ENCODE results near the gene MMP24OS.

Gene MMP24OS

DNA sequence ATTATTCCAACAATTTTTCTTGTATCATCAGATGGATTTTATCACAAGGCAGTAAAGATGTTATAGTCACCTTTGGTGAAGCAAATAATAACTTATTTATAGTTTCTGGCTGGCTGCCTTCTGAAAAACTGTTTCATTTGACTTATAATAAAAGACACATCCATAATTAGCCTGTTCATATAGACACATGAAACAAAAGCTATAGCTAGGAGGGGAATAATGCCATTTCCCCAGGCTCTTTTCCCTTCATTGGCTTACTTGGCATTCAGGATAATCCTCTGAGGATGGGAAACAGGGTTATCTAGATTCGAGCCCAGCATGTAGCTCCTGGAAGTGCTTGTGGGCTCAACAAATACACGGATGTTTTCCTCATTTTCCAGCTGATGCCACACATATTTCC lies 33.9 kb downstream of the MMP24OS start:
- no peak for DNase-seq

DNA sequence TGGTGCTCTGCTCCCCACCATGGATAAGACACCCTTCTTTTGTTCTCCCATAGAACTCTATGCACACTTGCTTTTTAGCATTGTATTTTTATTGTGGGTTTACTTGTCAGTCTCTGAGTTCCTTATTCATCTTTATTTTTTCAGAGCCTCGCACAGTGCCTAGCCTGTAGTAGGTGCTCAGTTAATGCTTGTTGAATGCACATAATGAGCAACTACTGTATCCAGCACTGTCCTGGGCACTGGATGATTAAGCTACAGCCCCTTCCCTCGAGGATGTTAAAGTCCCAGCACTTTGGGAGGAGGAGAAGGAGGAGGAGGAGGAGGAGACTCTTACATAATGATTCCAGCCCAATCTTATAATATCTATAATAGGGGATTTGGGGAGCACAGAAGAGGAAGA lies 34.6 kb downstream of the MMP24OS start:
- DNase-seq: no peak

DNA sequence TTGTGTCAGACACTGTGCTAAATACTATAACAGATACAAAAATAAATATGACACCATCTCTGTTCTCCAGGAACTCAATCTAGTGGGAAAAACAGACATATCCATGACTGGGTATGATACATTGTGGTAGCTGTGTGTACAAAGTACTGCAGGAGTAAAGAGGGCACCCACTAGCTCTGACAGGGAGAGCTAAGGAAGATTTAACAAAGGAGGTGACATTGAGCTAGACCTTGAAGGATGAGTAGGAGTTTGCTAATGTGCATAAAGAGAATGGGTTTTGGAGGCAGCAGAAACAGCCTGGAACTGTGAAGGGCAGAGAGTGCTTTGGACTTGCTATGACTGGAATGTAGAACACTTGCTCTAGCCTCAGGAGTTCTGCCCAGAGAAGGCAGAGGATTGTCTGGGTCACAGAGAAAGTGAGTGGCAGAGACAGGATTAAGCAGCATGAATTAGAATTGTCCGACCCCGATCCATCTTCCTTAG lies 37.1 kb downstream of the MMP24OS start:
- no peak for DNase-seq

DNA sequence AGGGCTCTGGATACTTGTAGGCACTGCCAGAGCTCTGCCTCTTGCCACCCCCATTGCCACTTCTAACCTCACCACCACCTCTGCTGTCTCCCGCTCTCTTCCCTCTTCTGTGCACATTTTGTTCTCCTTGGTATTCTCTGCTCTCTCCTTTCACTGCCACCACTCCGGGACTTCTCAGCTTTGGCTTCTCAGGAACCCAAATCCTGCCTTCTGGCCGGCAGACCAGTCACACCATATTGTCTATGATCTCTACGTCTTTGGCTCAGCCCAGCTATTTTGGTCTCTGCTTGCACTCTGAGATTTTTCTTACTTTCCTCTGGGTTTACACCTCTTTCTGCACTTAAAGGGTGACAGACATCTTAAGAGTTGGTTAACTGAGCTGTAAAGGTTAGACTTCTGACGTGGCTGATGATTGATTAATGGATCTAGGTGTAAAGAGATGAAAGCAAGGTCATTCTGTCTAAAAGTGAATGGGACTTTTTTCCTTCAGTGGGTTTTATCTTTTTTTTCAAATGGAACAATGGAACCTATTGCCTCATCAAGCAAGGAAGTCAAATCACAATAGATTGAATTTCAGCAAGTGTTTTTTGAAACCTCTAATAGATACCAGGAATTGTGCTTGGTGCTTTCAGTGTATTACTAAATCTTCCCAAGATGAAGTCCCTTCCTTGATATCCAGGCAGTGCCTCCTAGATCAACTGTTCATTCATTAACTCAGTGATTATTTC lies 37.7 kb downstream of the MMP24OS start:
- DNase-seq: no peak

DNA sequence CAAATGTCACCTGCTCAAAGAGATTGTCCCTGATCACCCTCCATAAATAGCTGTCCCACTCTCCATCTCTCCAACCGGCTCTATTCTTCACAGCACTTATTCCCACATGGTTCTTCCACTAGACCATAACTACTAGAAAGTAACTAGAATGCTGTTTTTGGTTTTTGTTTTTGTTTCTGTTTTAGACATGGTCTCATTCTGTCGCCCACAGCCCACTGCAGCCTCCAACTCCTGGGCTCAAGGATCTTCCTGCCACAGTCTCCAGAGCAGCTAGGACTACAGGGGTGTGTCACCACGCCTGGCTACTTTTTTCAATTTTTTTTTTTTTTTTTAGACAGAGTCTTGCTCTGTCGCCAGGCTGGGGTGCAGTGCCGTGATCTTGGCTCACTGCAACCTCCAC lies 39.2 kb downstream of the MMP24OS start:
- DNase-seq: no peak

DNA sequence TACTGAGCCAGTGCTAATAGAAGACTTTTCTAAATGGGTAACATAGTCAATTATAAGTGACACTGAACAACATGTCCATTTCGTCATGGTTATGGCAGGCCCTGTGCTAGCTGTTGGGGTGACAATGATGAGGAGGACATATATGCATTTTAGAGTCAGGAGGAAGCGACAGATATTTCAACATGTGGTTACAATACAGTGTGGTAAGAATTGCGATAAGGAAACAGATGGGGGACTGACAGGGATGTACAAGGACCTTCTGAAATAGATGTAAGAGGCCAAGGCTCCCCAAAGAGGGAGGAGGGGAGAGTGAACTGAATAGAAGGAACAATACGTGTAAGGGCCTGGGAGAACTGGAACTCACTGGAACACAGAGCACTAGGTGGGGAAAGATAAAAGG lies 39.8 kb downstream of the MMP24OS start:
- DNase-seq: no peak

DNA sequence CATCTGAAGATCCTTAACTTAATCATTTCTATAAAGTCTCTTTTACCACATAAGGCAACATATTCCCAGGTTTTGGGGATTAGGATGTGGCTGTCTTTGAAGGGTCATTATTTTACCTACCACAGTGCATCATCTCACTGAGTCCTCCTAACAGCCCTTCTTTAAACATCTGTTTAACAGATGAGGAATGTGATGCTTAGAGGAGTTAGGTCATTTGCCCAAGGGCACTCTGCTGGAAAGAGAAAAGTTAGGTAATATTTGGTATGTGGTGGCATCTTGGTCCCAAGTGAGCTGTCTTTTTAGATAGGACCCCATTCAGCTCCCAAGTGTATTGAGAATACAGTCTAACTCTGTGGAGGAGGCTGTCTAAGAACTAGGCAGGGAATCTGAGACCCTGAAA lies 40.4 kb downstream of the MMP24OS start:
- DNase-seq: no peak

DNA sequence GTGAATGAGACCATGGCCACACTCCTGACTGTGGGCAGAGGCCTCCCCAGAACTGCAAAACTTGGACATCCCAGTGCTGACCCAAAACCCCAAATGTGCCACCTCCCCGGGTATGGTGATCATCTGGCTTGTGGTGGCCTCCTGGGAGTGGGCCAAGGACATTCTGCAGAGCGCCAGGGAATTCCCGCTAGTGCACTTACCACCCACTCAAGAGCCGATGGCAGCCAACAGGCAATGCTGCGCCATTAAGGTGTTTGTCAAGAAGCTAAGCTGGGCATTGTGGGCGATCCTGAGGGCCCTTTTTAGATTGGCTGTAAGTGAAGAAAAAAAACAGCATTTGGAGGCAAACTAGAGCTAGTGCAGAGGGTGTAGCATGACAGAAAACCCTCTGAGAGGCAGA lies 42.0 kb downstream of the MMP24OS start:
- DNase-seq: no peak

DNA sequence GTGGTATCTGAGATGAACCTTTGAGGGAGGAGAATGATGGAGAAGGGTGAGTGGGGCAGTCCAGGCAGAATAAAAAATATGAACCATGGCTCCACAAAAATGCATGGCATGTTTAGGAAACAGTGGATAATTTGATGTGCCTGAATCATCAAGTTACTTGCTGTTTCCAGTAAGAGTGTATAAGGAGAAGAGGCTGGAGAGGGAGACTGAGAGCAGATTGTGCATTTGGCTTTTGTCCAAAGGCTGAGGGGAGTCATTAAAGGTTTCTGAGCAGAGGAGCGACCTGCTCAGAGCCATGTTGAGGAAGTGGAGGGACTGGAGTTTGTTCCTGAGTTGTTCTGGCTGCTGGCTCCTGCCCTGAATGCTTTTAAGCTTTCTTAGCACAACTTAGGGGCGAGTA lies 45.3 kb downstream of the MMP24OS start:
- DNase-seq: no peak

DNA sequence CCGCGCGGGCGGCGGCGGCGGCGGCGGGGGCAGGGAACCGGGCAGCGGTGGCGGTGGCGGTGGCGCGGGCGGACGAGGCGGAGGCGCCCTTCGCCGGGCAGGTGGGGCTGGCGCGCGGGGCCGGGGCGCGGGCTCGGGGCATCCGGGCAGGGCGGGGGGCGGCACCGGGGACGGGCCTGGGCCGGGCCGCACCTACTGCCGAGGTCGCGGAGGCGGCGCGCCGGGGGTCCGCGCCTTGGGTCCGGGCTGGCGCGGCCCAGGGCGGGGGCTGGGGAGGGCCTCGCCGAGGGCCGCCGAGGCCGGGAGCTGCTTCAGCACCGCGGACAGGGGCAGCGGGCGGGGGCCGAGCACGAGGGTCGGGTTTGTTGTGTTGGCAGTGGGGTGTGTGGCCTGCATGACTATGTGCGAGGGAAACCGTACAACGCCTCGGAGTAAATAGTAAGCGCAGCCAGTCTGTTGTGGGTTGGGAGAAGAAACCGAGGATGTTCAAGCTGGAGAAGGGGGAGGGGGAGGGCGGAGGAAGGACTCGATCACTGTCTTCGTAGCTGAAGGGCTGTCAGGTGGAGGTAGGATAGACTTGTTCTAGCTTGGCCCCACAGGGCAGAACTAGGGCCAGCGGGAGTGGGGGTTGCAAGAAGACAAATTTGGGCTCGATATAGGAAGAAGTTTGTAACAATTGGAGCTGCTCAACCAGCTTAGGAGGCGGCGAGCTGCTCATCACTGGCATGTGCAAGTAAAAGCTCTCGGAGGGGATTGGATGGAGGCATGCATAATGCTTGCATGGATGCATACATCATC lies 50.8 kb downstream of the MMP24OS start:
- DNase-seq: no peak

All from NCI-H2107 (cell line).